ENCODE results near the gene MAGED2.
"Not testable (repeated sequence)": the region's sequence is repeated elsewhere in the genome, so short reads cannot be mapped to it uniquely, and the experiment has no call there.

MAGED2 gene

DNA sequence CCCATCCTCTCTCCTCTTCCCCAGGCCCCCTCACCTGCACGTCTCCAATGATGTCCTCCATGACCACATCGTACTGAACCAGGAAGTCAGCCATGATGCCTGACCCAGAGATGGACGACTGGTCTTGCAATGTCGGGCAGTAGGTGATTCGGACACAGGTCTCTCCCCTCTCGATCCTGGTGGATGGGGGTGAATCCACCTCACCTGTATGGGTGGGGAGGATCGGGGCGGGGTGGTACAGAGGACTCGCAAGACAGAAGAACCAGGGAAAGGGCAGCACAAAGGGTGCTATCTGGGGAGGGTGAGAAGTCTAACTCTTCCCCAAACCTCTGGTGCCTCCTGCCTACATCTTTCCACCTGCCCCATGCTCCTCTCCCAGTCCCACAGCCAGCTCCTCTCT is 19.1 kb upstream of the MAGED2 start:
- H3K9me3 ChIP-seq (ENCODE audit: low read depth, low read length) = no peaks in the 10 kb centered on the region
- H3K36me3 ChIP-seq (ENCODE audit: insufficient read depth, low read length) = no peaks in the 10 kb centered on the region
- no peak for DNase-seq (ENCODE audit: low read depth, low spot score)
- TF ChIP-seq FOXP2 (optimal IDR thresholded peaks at IDR 0.05; ENCODE audit: control extremely low read depth, extremely low read length, insufficient read depth) (no peak), POLR2AphosphoS5 (IDR thresholded peaks at IDR 0.05; ENCODE audit: borderline replicate concordance, low read depth, low read length) (no peak), EZH2 (IDR thresholded peaks at IDR 0.05) (no peak)
- no peak overlapping the region for H3K4me3 ChIP-seq
- H3K9ac ChIP-seq (ENCODE audit: insufficient read length) = no peak overlapping the region
- no peak overlapping the region for H3K27ac ChIP-seq

DNA sequence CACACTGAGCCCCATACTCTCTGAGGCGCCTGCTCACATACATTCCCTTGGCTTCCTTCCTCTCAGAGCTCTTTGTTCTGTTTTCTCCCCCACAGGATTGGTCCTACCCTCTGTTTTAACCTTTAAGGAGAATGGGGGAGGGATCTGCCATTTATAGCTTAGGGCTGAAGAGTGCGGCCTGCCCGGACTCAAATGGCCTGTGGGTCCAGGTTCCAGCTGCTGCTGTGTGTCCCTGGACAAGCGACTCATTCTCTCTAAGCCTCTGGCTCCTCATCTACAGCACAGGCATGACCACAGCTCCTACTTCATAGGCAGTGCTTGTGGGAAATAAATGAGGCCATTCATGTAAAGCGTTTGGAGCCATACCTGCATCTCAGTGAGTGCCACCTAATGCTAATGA is 18.1 kb upstream of the MAGED2 start:
- H3K9ac ChIP-seq (ENCODE audit: insufficient read length); H3K27ac ChIP-seq; H3K9me3 ChIP-seq (ENCODE audit: low read depth, low read length); DNase-seq (ENCODE audit: low read depth, low spot score); H3K4me3 ChIP-seq; H3K36me3 ChIP-seq (ENCODE audit: insufficient read depth, low read length): not testable (repeated sequence)

DNA sequence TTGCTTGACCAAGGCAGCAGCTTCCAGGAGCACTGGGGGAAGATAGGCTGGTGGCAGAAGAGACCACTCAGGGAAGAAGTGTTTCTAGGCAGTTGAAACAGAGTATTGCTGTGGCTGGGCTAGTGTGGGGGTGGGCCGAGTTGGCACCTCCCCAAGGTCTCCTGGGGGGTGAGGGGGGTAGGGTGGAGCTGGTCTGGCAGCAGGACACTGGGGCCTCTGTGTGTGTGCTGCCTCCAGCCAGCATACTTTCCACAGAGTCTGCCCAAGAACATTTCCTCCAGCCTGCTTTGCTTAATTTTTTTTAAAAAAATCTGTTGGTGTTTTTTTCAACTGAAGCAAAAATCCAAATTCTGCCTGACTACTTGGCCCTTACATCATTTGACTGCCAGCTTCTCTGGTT is 13.5 kb upstream of the MAGED2 start:
- Histone ChIP-seq H3K4me3 (no peak overlapping the region), H3K27ac (no peak overlapping the region), H3K36me3 (ENCODE audit: insufficient read depth, low read length) (no peaks in the 10 kb centered on the region), H3K9ac (ENCODE audit: insufficient read length) (no peak overlapping the region), H3K9me3 (ENCODE audit: low read depth, low read length) (no peaks in the 10 kb centered on the region)
- no peak for TF ChIP-seq FOXP2 (optimal IDR thresholded peaks at IDR 0.05; ENCODE audit: control extremely low read depth, extremely low read length, insufficient read depth)
- TF ChIP-seq POLR2AphosphoS5 (IDR thresholded peaks at IDR 0.05; ENCODE audit: borderline replicate concordance, low read depth, low read length) = no peak
- TF ChIP-seq EZH2 (IDR thresholded peaks at IDR 0.05) = no peak
- no peak for DNase-seq (ENCODE audit: low read depth, low spot score)

DNA sequence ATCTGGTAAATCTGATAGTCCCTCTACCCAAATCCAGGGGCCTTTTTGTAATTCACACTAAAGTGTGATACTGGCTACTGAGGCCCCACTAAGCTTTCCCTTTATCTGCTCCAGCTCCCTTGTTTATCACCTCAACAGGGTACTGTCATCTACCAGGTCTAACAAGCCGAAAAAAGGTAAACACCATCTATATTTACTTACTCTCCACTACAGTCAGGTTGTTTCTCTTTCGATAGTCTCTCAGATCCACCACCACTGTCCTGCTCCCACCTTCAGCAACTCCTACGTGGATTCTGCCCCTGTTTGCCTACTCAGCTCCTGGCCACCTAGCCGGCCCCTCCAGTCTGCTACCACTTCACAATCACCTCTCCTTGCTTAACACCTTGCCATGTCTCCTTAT is 12.8 kb upstream of the MAGED2 start:
- Histone ChIP-seq H3K36me3 (ENCODE audit: insufficient read depth, low read length) (no peaks in the 10 kb centered on the region), H3K9ac (ENCODE audit: insufficient read length) (no peak overlapping the region), H3K9me3 (ENCODE audit: low read depth, low read length) (no peaks in the 10 kb centered on the region), H3K27ac (no peak overlapping the region), H3K4me3 (no peak overlapping the region)
- TF ChIP-seq EZH2 (IDR thresholded peaks at IDR 0.05) (no peak), POLR2AphosphoS5 (IDR thresholded peaks at IDR 0.05; ENCODE audit: borderline replicate concordance, low read depth, low read length) (no peak), FOXP2 (optimal IDR thresholded peaks at IDR 0.05; ENCODE audit: control extremely low read depth, extremely low read length, insufficient read depth) (no peak)
- no peak for DNase-seq (ENCODE audit: low read depth, low spot score)

DNA sequence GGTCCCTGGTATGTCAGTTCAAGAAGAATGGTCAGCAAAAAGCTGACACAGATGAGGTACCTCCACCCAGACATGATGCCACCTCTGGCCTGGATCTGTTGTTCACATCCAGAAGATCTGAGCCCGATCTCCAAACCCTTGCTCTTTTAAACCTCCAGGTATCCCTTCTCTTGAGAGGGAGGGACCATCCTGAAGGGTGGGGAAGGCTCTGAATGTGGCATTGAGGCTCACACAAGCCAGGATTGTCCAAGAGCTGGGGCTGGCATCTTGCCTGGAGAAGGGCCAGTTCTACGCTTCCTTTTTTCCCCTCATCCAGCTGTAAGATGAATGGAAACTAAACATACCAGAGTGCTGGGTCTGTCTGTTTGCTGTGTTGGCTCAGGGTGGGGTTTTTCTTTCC is 9.4 kb upstream of the MAGED2 start, which contains the start of gene ITIH6:
Gene ITIH6 (minus strand): TSS at position 119 of the 400 bp plus-strand sequence. CDS start 45 bp downstream, at position 74.
- Histone ChIP-seq H3K36me3 (ENCODE audit: insufficient read depth, low read length) (no peaks in the 10 kb centered on the region), H3K9me3 (ENCODE audit: low read depth, low read length) (no peaks in the 10 kb centered on the region), H3K9ac (ENCODE audit: insufficient read length) (no peak within 1 kb of the TSS), H3K4me3 (no peak within 1 kb of the TSS), H3K27ac (no peak within 1 kb of the TSS)
- no peak for TF ChIP-seq POLR2AphosphoS5 (IDR thresholded peaks at IDR 0.05; ENCODE audit: borderline replicate concordance, low read depth, low read length)
- TF ChIP-seq EZH2 (IDR thresholded peaks at IDR 0.05) = no peak
- TF ChIP-seq FOXP2 (optimal IDR thresholded peaks at IDR 0.05; ENCODE audit: control extremely low read depth, extremely low read length, insufficient read depth) = no peak
- DNase-seq (ENCODE audit: low read depth, low spot score) = no peak

DNA sequence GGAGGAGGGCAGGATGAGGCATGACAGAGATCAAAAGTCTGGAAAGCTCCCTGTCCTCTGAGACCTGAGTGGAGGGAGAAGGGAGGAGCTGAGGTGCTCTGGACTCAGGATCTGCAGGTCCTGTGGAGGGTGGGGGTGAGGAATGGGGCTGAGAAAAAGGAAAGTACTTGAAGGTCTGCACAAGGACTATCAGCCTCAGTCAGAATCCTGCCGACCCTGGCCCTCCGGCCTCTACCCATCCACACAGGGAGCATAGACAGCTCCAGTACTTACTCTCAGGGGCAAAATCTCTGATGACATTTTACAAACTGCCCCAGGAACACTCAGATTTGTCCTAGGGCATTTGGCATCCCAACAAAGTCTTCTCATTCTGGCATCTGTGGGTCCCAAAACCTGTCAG is 8.5 kb upstream of the MAGED2 start:
- no peak overlapping the region for H3K4me3 ChIP-seq
- H3K9me3 ChIP-seq (ENCODE audit: low read depth, low read length) = no peaks in the 10 kb centered on the region
- H3K36me3 ChIP-seq (ENCODE audit: insufficient read depth, low read length) = no peaks in the 10 kb centered on the region
- no peak for DNase-seq (ENCODE audit: low read depth, low spot score)
- TF ChIP-seq FOXP2 (optimal IDR thresholded peaks at IDR 0.05; ENCODE audit: control extremely low read depth, extremely low read length, insufficient read depth) (no peak), POLR2AphosphoS5 (IDR thresholded peaks at IDR 0.05; ENCODE audit: borderline replicate concordance, low read depth, low read length) (no peak), EZH2 (IDR thresholded peaks at IDR 0.05) (no peak)
- no peak overlapping the region for H3K27ac ChIP-seq
- H3K9ac ChIP-seq (ENCODE audit: insufficient read length) = no peak overlapping the region

DNA sequence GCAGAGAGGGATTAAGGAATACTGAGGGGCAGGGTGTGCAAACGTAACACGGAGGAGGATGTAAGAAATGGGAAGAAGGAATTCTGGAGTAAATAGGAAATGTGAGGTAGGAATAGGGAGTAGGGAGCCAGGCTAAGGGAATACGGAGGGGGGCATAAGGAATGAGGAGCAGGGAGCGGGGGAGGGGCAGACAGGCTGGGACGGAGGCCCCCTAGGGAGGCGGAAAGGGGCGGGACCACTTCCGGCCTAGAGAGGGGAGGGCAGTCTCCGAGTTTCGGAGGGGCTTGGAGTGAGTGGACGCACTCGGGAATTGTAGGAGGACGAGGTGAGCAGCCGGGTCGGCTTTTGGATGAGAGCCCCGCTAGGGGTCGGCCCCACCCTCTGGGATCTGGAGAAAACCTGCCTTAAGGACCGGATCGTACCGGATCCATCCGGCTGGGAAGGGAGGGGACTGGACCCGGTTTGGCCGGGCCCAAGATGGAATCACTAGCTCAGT is 612 bp downstream of the MAGED2 start:
- no peak for TF ChIP-seq FOXP2 (optimal IDR thresholded peaks at IDR 0.05; ENCODE audit: control extremely low read depth, extremely low read length, insufficient read depth)
- no peak for TF ChIP-seq EZH2 (IDR thresholded peaks at IDR 0.05)

DNA sequence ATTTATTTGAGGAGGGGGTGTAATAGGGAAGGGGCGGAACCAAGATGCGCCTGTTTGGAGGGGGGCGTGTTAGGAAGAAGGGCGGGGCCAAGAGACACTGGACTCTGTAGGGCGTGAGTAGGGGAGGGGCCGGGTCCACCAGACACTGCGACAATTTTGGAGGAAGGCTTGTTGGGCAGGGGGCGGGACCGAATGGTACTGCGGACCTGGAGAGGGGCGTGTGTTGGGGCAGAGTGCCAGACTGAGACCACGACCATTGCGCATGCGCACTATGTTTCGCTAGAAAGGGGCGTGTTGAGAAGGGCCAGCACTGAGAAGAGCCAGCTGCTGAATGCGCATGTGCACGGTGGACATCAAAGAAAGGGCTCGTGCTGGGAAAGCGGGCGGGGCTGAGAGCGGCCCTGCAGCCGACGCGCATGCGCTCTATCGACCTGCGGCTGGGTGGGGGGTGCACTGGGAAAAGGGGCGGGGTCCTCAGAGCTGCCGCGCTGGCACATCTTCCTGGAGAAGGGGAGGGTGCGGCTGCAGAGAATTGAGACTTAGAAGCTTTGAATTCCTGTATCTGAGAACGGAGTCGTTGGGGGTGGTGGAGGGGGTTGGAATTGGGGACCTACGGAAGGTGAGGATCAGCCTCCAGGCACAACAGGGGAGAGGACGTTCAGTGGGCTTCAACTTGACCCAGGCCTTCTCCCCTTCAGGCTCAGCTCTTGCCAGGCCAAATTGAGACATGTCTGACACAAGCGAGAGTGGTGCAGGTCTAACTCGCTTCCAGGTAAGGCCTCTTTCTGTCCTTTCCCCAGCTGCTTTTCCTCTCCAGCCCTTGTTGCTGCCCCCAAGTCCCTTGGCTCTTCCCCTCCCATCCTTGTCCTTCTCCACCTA is 1.3 kb downstream of the MAGED2 start:
- TF ChIP-seq POLR2AphosphoS5 (IDR thresholded peaks at IDR 0.05; ENCODE audit: borderline replicate concordance, low read depth, low read length) (peak; percentile 30; the same call in 1 of the 2 replicates), FOXP2 (optimal IDR thresholded peaks at IDR 0.05; ENCODE audit: control extremely low read depth, extremely low read length, insufficient read depth) (no peak)
- H3K27ac ChIP-seq = peak overlapping the region; percentile 18; the same call in 1 of the 2 replicates
- DNase-seq (ENCODE audit: low read depth, low spot score) = peak; percentile 85
- no peaks in the 10 kb centered on the region for H3K9me3 ChIP-seq (ENCODE audit: low read depth, low read length)
- H3K4me3 ChIP-seq = peak overlapping the region; percentile 72
- H3K9ac ChIP-seq (ENCODE audit: insufficient read length) = peak overlapping the region; percentile 51
- peaks cover 41% of the 10 kb centered on the region; the same call in 1 of the 2 replicates for H3K36me3 ChIP-seq (ENCODE audit: insufficient read depth, low read length)

More for the DNA sequence above, 612 bp downstream of the MAGED2 start:
- Histone ChIP-seq H3K36me3 (ENCODE audit: insufficient read depth, low read length) (peaks cover 34% of the 10 kb centered on the region; the same call in 1 of the 2 replicates), H3K9me3 (ENCODE audit: low read depth, low read length) (no peaks in the 10 kb centered on the region), H3K9ac (ENCODE audit: insufficient read length) (peak overlapping the region; percentile 45), H3K4me3 (peak overlapping the region; percentile 72), H3K27ac (peak overlapping the region; percentile 18; the same call in 1 of the 2 replicates)
- DNase-seq (ENCODE audit: low read depth, low spot score) = peak; percentile 8
